ENCODE data around the gene PCNT. TPM values are rescaled to one million over a fixed set of nuclear protein-coding genes. Genes with fewer than 3 reads are reported as not detected.

The PCNT gene
- total and polyA plus RNA-seq, 9 of the 15 experiments (the other 6 are each of a cell fraction or from before 2014, with no cell fraction given), result 9.1 to 53.5 (median 31.3) TPM

GRCh38 chr21:46324390-46325072, 575 bp downstream of the PCNT start (continued):
- peak; percentile 45 for TF ChIP-seq ARID4B (CRISPR knock-in tag; IDR thresholded peaks at IDR 0.05)
- TF ChIP-seq ZNF133 (CRISPR knock-in tag; IDR thresholded peaks at IDR 0.05), result no peak
- TF ChIP-seq ILF3 (IDR thresholded peaks at IDR 0.05; ENCODE audit: borderline replicate concordance), result 0 out of 2 replicates have a peak, but pooled peaks have one; percentile 24
- no peak for TF ChIP-seq ZNF512 (tag; IDR thresholded peaks at IDR 0.05)
- TF ChIP-seq, protein P1, sequence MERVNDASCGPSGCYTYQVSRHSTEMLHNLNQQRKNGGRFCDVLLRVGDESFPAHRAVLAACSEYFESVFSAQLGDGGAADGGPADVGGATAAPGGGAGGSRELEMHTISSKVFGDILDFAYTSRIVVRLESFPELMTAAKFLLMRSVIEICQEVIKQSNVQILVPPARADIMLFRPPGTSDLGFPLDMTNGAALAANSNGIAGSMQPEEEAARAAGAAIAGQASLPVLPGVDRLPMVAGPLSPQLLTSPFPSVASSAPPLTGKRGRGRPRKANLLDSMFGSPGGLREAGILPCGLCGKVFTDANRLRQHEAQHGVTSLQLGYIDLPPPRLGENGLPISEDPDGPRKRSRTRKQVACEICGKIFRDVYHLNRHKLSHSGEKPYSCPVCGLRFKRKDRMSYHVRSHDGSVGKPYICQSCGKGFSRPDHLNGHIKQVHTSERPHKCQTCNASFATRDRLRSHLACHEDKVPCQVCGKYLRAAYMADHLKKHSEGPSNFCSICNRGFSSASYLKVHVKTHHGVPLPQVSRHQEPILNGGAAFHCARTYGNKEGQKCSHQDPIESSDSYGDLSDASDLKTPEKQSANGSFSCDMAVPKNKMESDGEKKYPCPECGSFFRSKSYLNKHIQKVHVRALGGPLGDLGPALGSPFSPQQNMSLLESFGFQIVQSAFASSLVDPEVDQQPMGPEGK (CRISPR knock-in tag; IDR thresholded peaks at IDR 0.05; ENCODE audit: borderline replicate concordance), result no peak
- no peak for TF ChIP-seq TSC22D4 (tag; IDR thresholded peaks at IDR 0.05)
- TF ChIP-seq JUN (IDR thresholded peaks at IDR 0.05; ENCODE audit: borderline replicate concordance, low read depth, low read length), result peak; percentile 8; the same call in 1 of the 2 replicates
- no peak for TF ChIP-seq JUN (CRISPR knock-in tag; IDR thresholded peaks at IDR 0.05; ENCODE audit: borderline replicate concordance)
- no peak for TF ChIP-seq ZNF764 (CRISPR knock-in tag; IDR thresholded peaks at IDR 0.05; ENCODE audit: low read depth)
- TF ChIP-seq SNIP1 (IDR thresholded peaks at IDR 0.05; ENCODE audit: low read depth), result no peak
- TF ChIP-seq ETV6 (IDR thresholded peaks at IDR 0.05; ENCODE audit: borderline replicate concordance in 1 of 2, low read depth in 2 of 2, low read length in 1 of 2), result no peak
- TF ChIP-seq ETV6 (CRISPR knock-in tag; IDR thresholded peaks at IDR 0.05; ENCODE audit: borderline replicate concordance), result no peak
- no peak for TF ChIP-seq ATF7 (IDR thresholded peaks at IDR 0.05)
- no peak for TF ChIP-seq ZKSCAN8 (CRISPR knock-in tag; IDR thresholded peaks at IDR 0.05)
- TF ChIP-seq, protein P2, sequence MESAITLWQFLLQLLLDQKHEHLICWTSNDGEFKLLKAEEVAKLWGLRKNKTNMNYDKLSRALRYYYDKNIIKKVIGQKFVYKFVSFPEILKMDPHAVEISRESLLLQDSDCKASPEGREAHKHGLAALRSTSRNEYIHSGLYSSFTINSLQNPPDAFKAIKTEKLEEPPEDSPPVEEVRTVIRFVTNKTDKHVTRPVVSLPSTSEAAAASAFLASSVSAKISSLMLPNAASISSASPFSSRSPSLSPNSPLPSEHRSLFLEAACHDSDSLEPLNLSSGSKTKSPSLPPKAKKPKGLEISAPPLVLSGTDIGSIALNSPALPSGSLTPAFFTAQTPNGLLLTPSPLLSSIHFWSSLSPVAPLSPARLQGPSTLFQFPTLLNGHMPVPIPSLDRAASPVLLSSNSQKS (CRISPR knock-in tag; IDR thresholded peaks at IDR 0.05), result no peak
- TF ChIP-seq ZNF253 (CRISPR knock-in tag; conservative IDR thresholded peaks at IDR 0.05), result no peak
- TF ChIP-seq ZNF780A (CRISPR knock-in tag; IDR thresholded peaks at IDR 0.05), result no peak
- no peak for TF ChIP-seq NR2F6 (CRISPR knock-in tag; IDR thresholded peaks at IDR 0.05)
- TF ChIP-seq ZNF696 (CRISPR knock-in tag; conservative IDR thresholded peaks at IDR 0.05), result no peak
- no peak for TF ChIP-seq DIDO1 (tag; IDR thresholded peaks at IDR 0.05; ENCODE audit: low read depth)
